HG03457 (cell line): ENCODE data around the gene ARL5B.
A peak's percentile ranks its signal among the peaks of the same experiment; 100 is the strongest.
"Not testable (repeated sequence)": the region's sequence is repeated elsewhere in the genome, so short reads cannot be mapped to it uniquely, and the experiment has no call there.

ENCODE experiments used
- ATAC-seq: cut with Tn5 transposase; IDR thresholded peaks from one replicate; pipeline ENCODE4 v1.9.1; 2021; ENCODE audit warnings: moderate number of reproducible peaks; ENCODE audit not compliant: unreplicated experiment

Gene ARL5B, protein sequence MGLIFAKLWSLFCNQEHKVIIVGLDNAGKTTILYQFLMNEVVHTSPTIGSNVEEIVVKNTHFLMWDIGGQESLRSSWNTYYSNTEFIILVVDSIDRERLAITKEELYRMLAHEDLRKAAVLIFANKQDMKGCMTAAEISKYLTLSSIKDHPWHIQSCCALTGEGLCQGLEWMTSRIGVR

DNA sequence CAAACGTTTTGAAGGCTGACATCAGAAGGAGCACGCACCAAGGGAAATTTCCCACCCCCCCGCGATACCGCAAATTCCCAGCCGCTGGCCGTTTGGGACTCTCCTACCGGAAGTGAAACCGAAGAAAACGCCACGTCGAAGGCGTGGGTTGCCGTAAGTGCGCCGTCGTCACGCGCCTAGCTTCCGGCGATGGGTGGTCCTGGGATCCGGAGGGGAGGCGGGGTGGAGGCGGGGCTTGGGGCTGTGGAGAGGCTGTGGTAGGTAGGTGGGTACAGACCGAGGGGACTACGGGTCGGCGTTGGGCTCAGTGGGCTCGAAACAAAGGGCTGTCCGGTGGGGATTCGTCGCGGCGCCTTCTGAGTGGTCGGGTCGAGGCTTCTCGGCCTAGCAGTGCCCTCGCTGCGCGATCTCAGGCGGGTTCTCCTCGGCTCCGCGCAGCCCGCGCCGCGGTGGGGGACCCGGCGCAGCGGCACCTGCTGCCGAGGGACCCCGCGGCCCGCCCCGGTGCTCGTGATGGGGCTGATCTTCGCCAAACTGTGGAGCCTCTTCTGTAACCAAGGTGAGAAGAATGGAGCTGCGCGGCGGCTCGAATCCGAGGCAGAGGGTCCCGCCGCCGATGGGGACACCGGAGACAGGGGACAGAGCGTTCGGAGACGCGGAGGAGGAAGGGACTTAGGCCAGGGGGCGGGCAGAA lies at the start of gene ARL5B:
Gene ARL5B, plus strand, starts transcription at position 307 of the 694 bp plus-strand sequence. Its CDS starts 207 bp downstream, at position 514.
- peak; percentile 80 for ATAC-seq

DNA sequence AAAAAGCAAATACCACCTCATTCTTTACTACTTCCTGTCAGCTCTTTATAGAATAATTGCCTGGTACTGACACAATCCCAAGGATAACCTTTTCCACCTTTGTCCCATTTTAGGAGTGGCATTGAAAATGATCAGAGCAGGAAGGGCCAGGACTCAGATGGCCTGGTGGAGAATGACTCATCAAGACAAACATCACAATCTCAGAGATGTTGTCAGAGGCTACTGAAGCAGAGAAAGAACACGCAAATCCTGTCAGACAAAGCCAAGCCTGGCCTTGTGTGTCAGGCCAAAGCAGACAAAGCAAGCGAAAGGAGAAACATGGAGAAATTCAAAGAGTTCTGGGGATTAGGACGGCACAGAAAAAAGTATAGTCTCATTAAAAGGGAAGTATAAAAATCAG lies 48.7 kb upstream of the ARL5B start:
- ATAC-seq = no peak

DNA sequence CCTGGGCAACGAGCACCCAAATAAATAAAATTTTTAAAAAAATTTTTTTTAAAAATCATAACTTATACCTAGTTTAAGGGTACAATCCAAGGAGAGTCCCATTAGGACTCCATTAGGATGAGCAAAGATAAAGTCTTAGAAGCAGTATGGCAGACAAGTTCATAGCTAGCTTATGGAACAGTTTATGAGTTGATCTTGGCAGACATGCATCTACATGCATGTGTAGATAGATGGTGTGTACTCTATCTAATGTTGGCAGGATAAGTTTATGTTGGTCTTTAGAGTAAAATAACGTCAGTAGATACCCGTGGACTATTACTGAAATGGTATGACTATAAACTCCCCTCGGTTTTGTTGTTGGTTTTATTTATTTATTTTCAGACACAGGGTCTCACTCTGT lies 48.1 kb upstream of the ARL5B start:
- no peak for ATAC-seq

DNA sequence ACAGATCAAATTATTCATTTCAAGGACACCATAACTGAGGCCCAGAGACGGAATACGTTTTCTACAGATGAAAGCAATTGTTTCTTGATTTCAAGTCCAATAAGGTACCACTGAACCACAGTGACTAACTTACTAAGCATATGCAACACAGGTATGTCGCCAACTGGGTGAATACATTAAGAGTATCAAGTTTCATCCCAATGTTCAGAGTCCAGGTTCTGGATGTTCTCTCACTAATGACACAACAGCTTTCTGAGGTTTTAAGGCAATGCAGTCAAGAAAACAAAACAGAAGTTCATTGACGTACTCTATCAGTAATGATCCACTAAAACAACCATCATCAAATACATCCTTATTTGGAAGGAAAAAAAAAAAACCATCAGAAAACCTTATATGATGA lies 43.6 kb upstream of the ARL5B start:
- ATAC-seq = no peak

DNA sequence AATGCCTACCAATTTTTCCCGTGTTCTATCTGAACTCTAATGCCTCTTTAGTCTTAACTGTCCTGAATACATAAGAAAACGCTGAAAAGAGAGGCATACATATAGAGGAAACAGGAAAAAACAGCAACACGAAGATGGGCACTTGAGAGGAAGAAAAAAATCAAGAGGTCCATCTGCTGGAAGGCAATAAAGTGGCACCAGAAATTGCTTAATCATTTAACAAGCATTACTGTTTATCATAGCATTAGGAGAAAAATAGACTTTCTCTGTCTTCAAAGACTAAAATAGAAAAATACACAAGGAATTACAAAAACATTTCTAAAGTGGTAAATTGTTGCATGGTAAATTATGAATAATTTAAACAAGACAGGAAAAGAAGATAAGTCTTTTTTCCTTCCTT lies 42.9 kb upstream of the ARL5B start:
- ATAC-seq = no peak

DNA sequence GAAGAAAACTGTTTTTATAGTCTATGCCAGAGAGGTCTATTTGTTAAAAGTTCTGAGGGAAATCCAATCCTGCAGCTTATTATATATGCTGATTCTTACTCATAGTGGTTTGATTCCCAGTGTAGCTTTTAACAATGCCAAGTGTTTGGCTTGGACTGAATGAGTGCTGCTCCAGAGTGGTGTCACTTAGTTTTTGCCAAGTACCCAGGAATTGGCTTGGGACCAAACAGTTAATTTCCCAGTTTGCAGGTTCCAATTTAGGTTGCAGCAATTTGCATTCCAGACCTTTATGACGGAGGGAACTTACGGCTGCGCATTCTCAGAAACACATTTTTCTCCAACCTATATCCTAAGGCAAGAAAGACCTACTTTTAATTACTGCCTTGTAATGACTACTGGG lies 40.2 kb upstream of the ARL5B start:
- no peak for ATAC-seq

DNA sequence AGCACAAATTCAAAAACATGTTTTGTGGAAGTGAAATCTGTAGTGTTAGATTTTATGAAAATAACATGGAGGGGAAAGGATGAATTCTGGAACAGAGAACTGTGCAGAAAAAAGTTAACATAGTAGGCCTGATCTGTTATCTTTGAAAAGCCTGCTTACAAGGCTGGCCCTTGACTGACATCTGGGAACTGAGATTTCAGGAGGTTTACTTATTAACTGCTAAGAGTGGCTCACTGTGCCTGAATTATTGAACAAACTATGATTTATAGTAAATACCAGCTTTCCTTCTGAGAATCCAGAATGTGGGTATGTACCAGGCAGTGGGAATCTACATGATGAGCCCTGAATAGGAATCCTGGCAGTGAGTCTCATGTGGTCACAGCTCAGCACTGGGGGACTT lies 38.4 kb upstream of the ARL5B start:
- no peak for ATAC-seq

DNA sequence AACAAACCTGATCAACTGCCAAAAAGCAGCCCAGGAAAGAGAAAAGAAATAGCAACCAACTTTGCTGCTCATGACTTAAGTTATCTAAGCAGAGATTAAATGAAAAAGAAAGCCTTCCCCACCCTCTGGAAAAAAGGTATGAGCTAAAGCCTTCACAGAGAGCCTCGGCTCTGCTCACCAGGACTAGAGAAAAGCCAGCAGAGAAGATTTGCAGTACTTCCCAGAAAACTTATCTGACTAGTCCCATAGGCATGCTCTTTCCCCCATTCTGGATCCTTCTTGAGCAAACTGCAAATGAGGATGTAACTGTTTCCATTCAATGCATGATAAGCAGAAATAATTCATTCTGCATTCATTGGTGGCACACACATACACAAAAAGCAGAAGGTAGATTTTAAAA lies 35.6 kb upstream of the ARL5B start:
- ATAC-seq = not testable (repeated sequence)

DNA sequence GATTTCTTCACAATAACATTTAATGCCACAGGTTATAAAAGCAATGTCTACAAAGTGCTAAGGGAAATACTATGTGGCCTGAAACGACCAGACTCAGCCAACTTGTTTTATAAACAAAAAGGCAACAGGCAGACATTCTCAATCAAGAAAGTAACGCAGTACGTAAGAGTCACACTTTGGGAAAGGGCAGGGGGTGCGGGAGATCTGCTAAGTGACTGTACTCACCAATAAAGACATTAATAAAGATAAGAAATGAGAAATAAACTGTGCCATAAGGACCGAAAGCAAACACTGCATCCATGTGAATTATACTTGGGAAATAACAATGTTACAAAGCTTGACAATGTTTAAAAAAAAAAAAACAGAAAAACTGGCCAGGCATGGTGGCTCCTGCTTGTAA lies 33.3 kb upstream of the ARL5B start:
- no peak for ATAC-seq

DNA sequence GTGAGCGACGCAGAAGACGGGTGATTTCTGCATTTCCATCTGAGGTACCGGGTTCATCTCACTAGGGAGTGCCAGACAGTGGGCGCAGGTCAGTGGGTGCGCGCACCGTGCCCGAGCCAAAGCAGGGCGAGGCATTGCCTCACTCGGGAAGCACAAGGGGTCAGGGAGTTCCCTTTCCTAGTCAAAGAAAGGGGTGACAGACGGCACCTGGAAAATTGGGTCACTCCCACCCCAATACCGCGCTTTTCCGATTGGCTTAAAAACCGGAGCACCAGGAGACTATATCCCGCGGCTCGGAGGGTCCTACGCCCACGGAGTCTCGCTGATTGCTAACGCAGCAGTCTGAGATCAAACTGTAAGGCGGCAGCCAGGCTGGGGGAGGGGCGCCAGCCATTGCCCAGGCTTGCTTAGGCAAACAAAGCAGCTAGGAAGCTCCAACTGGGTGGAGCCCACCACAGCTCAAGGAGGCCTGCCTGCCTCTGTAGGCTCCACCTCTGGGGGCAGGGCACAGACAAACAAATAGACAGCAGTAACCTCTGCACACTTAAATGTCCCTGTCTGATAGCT lies 31.7 kb upstream of the ARL5B start:
- ATAC-seq = not testable (repeated sequence)

DNA sequence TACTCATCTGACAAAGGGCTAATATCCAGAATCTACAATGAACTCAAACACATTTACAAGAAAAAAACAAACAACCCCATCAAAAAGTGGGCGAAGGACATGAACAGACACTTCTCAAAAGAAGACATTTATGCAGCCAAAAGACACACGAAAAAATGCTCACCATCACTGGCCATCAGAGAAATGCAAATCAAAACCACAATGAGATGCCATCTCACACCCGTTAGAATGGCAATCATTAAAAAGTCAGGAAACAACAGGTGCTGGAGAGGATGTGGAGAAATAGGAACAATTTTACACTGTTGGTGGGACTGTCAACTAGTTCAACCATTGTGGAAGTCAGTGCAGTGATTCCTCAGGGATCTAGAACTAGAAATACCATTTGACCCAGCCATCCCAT lies 26.7 kb upstream of the ARL5B start:
- ATAC-seq = not testable (repeated sequence)

DNA sequence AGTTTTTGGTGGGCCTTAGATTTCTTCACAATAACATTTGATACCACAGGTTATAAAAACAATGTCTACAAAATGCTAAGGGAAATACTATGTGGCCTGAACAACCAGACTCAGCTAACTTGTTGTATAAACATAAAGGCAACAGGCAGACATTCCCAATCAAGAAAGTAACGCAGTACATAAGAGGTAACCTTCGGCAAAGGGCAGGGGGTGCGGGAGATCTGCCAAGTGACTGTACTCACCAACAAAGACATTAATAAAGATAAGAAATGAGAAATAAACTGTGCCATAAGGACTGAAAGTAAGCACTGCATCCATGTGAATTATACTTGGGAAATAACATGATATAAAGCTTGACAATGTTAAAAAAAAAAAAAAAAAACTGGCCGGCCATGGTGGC lies 23.2 kb upstream of the ARL5B start:
- no peak for ATAC-seq

DNA sequence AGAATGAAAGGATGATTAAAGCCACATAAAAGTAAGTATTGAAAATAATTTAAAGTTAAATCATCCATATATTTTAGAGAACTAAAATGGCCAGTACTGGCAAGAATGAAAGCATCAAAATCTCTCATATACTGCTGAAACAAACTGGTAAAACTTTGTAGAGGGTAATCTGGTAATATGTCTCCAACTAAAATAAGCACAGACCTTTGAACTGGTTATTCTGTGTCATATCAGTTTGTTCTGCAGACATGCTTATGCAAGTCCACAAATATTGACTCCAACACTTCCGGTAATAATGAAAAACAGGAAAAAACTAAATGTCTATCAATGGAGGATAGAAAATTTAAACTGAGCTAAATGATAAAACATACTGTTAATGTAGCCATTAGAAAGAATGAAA lies 21.8 kb upstream of the ARL5B start:
- ATAC-seq = not testable (repeated sequence)

DNA sequence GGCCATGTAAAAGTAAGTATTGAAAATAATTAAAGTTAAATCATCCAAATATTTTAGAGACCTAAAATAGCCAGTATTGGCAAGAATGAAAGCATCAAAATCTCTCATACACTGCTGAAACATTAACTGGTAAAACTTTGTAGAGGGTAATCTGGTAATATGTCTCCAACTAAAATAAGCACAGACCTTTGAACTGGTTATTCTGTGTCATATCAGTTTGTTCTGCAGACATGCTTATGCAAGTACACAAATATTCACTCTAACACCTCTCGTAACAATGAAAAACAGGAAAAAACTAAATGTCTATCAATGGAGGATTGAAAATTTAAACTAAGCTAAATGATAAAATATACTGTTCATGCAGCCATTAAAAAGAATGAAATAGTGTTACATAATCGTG lies 19.5 kb upstream of the ARL5B start:
- not testable (repeated sequence) for ATAC-seq

DNA sequence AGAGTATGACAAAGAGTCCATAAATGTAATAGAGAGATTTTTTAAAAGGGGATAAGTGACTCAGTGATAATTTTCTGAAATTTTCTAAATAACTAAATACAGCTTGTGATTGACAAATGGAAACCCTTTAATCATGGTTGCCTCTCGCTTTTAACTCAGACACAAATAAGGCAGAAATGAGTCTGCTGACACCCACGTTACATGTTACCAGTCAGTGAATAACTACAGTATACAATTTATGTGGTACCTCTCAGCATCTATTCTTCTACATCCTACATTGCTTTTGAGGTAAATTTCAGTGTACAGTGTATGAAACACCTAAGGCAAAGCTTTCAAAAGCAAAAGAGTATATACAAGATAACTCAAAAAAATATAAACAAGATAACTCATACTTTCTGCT lies 12.1 kb upstream of the ARL5B start:
- no peak for ATAC-seq

DNA sequence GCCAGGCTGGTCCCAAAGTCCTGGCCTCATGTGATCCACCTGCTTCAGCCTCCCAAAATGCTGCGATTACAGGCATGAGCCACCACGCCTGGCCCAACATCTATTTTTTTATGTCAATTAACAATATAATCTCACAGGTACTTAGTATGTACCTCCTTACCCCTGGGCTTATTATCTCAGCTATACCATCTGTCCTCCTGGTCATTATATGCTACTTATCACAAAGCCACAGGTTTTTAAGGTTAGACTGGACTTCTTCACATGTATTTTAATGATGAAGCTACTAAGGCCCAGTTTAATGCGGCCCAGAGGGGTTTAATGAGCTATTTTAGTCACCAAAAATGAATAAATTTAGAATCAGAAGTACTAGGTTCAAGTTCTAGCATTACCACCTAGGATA lies 11.3 kb upstream of the ARL5B start:
- ATAC-seq = no peak

DNA sequence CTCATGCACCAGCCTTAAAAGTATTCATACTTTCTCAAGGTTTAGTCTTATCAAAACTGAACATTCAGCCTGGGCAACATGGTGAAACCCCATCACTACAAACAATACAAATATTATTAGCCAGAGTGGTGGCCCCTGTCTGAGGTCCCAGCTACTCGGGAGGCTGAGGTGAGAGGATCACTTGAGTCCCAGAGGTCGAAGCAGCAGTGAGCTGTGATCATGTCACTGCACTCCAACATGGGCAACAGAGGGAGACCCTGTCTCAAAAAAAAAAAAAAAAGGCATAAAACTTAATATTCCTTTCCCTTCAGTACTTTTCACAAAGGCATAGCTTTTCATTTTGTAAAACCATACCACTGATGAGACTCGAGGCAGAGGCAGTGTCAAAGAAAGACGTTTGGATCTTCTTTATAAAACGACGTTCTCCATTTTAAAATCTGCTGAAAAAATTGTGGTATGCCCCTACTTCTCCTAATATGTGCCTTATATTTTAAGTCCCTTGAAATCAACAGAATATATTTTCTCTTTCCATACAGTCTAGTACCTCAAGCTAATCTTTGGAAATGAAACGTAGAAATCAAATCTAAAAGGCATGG lies 9.8 kb upstream of the ARL5B start:
- ATAC-seq = no peak

DNA sequence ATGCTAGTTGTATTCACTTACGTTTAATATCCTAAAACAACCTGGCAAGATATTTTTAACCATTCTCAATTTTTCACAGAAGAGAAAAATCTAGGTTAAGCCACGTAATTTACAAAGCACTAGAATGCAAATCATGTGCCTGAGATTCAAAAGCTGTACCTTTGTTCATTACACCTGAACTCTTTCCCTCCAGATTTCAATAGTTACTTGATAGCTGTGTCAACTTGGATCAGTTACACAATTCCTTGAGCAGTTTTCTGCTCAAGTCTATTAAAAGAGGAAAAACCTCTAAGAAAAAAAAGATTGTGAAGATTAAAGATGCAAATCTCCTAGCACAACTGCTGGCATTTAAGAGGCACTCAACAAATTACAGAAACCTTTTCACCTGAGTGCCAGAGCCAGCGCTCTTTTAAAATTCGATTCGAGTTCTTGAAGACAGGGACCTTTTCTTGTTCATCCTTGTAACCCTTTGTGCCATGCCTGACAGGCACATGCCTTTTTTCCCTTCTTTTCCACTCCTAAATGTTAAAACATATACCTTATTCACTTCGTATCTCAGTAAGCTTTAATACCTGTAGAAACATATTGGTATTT lies 8.7 kb upstream of the ARL5B start:
- no peak for ATAC-seq

DNA sequence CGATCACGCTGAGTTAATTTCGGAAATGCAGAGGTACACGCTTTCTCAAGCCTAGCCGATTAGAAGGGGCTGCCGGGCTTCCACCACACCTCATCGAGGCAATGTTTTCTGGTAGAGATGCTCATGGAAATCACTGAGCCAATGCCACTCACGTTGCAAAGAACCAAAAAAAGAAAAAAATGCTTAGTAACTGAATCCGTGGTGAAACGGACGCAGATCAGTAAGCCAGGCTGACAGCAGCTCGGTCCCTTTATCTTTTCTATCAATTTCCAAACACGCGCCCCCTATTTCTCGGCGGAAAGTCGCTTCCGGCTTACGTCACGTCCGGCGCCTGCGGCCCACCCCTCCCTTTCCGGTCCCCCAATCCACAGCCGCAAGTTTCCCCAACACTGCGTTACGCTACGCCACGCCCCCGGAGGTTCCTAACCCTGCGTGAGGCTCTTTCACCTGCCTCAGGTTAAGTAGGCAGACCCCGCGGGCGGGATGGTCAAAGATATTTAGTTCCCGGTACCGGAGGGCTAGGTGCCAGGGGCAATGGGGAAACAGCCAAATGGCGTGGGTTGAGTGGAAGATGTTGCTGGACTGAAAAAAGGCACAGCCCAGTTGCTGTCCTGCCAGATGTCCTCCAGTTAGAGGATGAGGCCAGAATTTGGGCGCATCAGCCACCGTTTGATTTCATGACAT lies 7.8 kb upstream of the ARL5B start, which contains the start of gene NSUN6:
Gene NSUN6, minus strand, starts transcription at position 264 of the 684 bp plus-strand sequence. CDS start 384 bp downstream, outside the sequence.
- peak; percentile 94 for ATAC-seq

DNA sequence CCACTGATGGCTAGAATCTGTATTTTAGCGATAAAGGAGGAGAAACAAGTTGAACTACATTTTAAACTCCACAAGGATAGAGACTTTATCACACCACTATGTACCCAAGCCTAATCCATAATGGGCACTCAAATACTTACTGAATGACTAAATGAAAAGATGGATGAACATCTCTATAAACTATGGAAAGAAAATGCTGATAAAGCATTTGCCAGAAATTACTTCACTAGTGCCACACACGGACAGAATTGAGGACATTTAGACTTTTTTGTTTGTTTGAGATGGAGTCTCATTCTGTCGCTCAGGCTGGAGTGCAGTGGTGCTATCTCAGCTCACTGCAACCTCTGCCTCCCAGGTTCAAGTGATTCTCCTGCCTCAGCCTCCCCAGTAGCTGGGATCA lies 6.1 kb upstream of the ARL5B start:
- ATAC-seq = no peak

DNA sequence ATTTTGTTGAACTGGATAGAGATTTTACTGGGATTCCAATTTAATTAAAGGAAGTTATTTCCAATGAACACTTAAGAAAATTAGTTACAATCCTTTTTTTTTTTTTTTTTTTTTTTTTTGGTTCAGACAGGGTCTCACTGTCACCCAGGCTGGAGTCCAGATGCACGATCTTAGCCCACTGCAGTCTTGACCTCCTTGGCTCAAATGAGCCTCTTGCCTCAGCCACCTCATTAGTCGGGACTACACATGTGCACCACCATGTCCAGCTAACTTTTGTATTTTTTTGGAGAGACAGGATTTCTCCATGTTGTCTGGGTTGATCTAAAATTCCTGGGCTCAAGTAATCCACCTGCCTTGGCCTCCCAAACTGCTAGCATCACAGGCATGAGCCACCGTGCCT lies 2.5 kb upstream of the ARL5B start:
- ATAC-seq = no peak
